ENCODE results near the gene AATK. TPM values are rescaled to one million over a fixed set of nuclear protein-coding genes. Genes with fewer than 3 reads are reported as not detected.

AATK gene
- total RNA-seq, 1 experiment from 2014 or later: 0.46 TPM

GRCh38 chr17:81167194-81167524, 1.1 kb upstream of the AATK start:
- H3K4me1 ChIP-seq (replicated peaks; ENCODE audit: insufficient read depth): no peaks in the 10 kb centered on the region
- BruUV-seq (replicated peaks): no TSS peak
- H2AFZ ChIP-seq: no peak overlapping the region
- no peaks in the 10 kb centered on the region for H4K20me1 ChIP-seq (ENCODE audit: insufficient read depth)
- no peak overlapping the region for H3K4me3 ChIP-seq
- no peak overlapping the region for H3K4me2 ChIP-seq
- no peak overlapping the region for H3K27ac ChIP-seq
- H3K36me3 ChIP-seq (ENCODE audit: low read depth): no peaks in the 10 kb centered on the region
- intact Hi-C loops (cut with micrococcal nuclease; ENCODE audit: unreplicated experiment): no loop called here
- ChIA-PET POLR2A (ENCODE audit: unreplicated experiment) (no interaction called here), CTCF (no interaction called here)
- peaks cover 7% of the 10 kb centered on the region; the same call in 1 of the 2 replicates for H3F3A ChIP-seq (ENCODE audit: insufficient read depth, low read depth)
- TF ChIP-seq CTCF (conservative IDR thresholded peaks at IDR 0.05): no peak
- no peak for TF ChIP-seq EZH2 (IDR thresholded peaks at IDR 0.05; ENCODE audit: low read depth)
- DNase-seq: no peak
- no peaks in the 10 kb centered on the region for H3K9me3 ChIP-seq (ENCODE audit: insufficient read depth, low read depth)
- H3K9me2 ChIP-seq (ENCODE audit: insufficient read depth): no peaks in the 10 kb centered on the region
- peaks cover 15% of the 10 kb centered on the region for H3K27me3 ChIP-seq (ENCODE audit: insufficient read depth, low read depth)
- H3K79me2 ChIP-seq (ENCODE audit: low read depth): no peaks in the 10 kb centered on the region

GRCh38 chr17:81165246-81166032, 582 bp downstream of the AATK start, which contains the start of gene PVALEF:
TSS of gene PVALEF (plus strand) at chr17:81165507. CDS start at chr17:81181227, 15,720 bp downstream.
- TF ChIP-seq EZH2 (IDR thresholded peaks at IDR 0.05; ENCODE audit: low read depth) (no peak), CTCF (conservative IDR thresholded peaks at IDR 0.05) (no peak)
- H3K4me3 ChIP-seq: no peak within 1 kb of the TSS
- no peak for DNase-seq
- ChIA-PET POLR2A (ENCODE audit: unreplicated experiment) (no interaction called here), CTCF (interaction anchor here (0.5 to 0.6 kb wide), 3 partner anchors 10 to 611 kb away, joined by 3 to 7 read pairs (median 4); no protein-coding TSS in a partner anchor)
- peaks cover 7% of the 10 kb centered on the region; the same call in 1 of the 2 replicates for H3F3A ChIP-seq (ENCODE audit: insufficient read depth, low read depth)
- no peaks in the 10 kb centered on the region for H4K20me1 ChIP-seq (ENCODE audit: insufficient read depth)
- no TSS peak for BruUV-seq (replicated peaks)
- H3K9me2 ChIP-seq (ENCODE audit: insufficient read depth): no peaks in the 10 kb centered on the region
- H3K9me3 ChIP-seq (ENCODE audit: insufficient read depth, low read depth): no peaks in the 10 kb centered on the region
- peaks cover 21% of the 10 kb centered on the region for H3K27me3 ChIP-seq (ENCODE audit: insufficient read depth, low read depth)
- H3K36me3 ChIP-seq (ENCODE audit: low read depth): no peaks in the 10 kb centered on the region
- no peak within 1 kb of the TSS for H3K4me2 ChIP-seq
- H3K27ac ChIP-seq: no peak within 1 kb of the TSS
- H2AFZ ChIP-seq: no peak within 1 kb of the TSS
- no peaks in the 10 kb centered on the region for H3K4me1 ChIP-seq (replicated peaks; ENCODE audit: insufficient read depth)
- intact Hi-C loops (cut with micrococcal nuclease; ENCODE audit: unreplicated experiment): no loop called here
- no peaks in the 10 kb centered on the region for H3K79me2 ChIP-seq (ENCODE audit: low read depth)

- TF ChIP-seq EZH2 (IDR thresholded peaks at IDR 0.05; ENCODE audit: low read depth) (no peak), CTCF (conservative IDR thresholded peaks at IDR 0.05) (no peak)
- Histone ChIP-seq H3K4me2 (no peak overlapping the region), H3K9me2 (ENCODE audit: insufficient read depth) (no peaks in the 10 kb centered on the region), H3K9me3 (ENCODE audit: insufficient read depth, low read depth) (no peaks in the 10 kb centered on the region), H3K79me2 (ENCODE audit: low read depth) (no peaks in the 10 kb centered on the region), H3K4me1 (replicated peaks; ENCODE audit: insufficient read depth) (no peaks in the 10 kb centered on the region), H3K27me3 (ENCODE audit: insufficient read depth, low read depth) (peaks cover 21% of the 10 kb centered on the region), H2AFZ (no peak overlapping the region), H3K27ac (no peak overlapping the region), H3F3A (ENCODE audit: insufficient read depth, low read depth) (peaks cover 1% of the 10 kb centered on the region; the same call in 1 of the 2 replicates), H4K20me1 (ENCODE audit: insufficient read depth) (no peaks in the 10 kb centered on the region), H3K36me3 (ENCODE audit: low read depth) (no peaks in the 10 kb centered on the region), H3K4me3 (no peak overlapping the region)
- no peak for DNase-seq
- no TSS peak for BruUV-seq (replicated peaks)
- ChIA-PET POLR2A (ENCODE audit: unreplicated experiment) (no interaction called here), CTCF (interaction anchor here (0.6 kb wide), 1 partner anchor 610 kb away, joined by 4 read pairs; no protein-coding TSS in a partner anchor)
- intact Hi-C loops (cut with micrococcal nuclease; ENCODE audit: unreplicated experiment): no loop called here
Observed at GRCh38 chr17:81164371-81165245, 1.4 kb downstream of the AATK start.
